Gastrocnemius medialis (tissue), 4 donors: ENCODE results near the gene ARSI.

ENCODE experiments used
- CTCF ChIP-seq, 5 experiments: fragments of 450-650 bp in 3 of 5; fragments of 200-600 bp in 2 of 5; sonication (generic) in 2 of 5; IDR thresholded peaks in 4 of 5; conservative IDR thresholded peaks in 1 of 5; 1 replicate in 4 of 5; 2 replicates in 1 of 5; pipeline ENCODE4 v1.5.1; 2016 to 2019; ENCODE audit warnings: antibody characterized with exemption in 5 of 5, mild to moderate bottlenecking in 3 of 5, moderate library complexity in 3 of 5
- POLR2A ChIP-seq, 2 donors: fragments of 450-650 bp; IDR thresholded peaks; one replicate each; pipeline ENCODE4 v1.6.1; 2017; ENCODE audit warnings: antibody characterized with exemption in 2 of 2, mild to moderate bottlenecking in 2 of 2, moderate library complexity in 2 of 2

GRCh38 chr5:150325426-150325825 lies 22.7 kb upstream of the ARSI start:
- TF ChIP-seq POLR2A (IDR thresholded peaks at IDR 0.05) (no peak), CTCF (IDR thresholded peaks at IDR 0.05 in 4 of 5, conservative IDR thresholded peaks at IDR 0.05 in 1 of 5) (no peak)
